MM.1S (cell line): ENCODE data around the gene SLC27A4.

Experiments used
- DNase-seq: peaks from one replicate; pipeline ENCODE4 v3.0.0-alpha.2; 2015
- H2AFZ ChIP-seq: fragments of 300-600 bp; sonication (generic); 2 replicates; pipeline ENCODE4 v1.6.0; 2016; ENCODE audit warnings: antibody characterized with exemption, low read length
- H3F3A ChIP-seq: fragments of 300-600 bp; sonication (generic); 2 replicates; pipeline ENCODE4 v1.6.1; 2016; ENCODE audit warnings: mild to moderate bottlenecking, antibody characterized with exemption, low read length, moderate library complexity, mixed read lengths; ENCODE audit not compliant: insufficient read depth
- H3K27ac ChIP-seq: fragments of 300-600 bp; sonication (generic); 2 replicates; pipeline ENCODE4 v1.5.1; 2016; ENCODE audit warnings: mild to moderate bottlenecking, low read length
- H3K27me3 ChIP-seq: fragments of 300-600 bp; sonication (generic); replicated peaks from 2 replicates; pipeline ENCODE4 v1.6.0; 2016; ENCODE audit warnings: low read length; ENCODE audit not compliant: insufficient read depth
- H3K36me3 ChIP-seq: fragments of 300-600 bp; sonication (generic); replicated peaks from 2 replicates; pipeline ENCODE4 v1.6.1; 2016; ENCODE audit warnings: mild to moderate bottlenecking, low read length, mixed read lengths; ENCODE audit not compliant: insufficient read depth
- H3K4me1 ChIP-seq: fragments of 300-600 bp; sonication (generic); 2 replicates; pipeline ENCODE4 v1.6.1; 2016; ENCODE audit warnings: low read length, mixed read lengths
- H3K4me2 ChIP-seq: fragments of 300-600 bp; sonication (generic); 2 replicates; pipeline ENCODE4 v1.6.0; 2016; ENCODE audit warnings: low read depth, low read length
- H3K4me3 ChIP-seq: fragments of 300-600 bp; sonication (generic); 2 replicates; pipeline ENCODE4 v1.5.1; 2016; ENCODE audit warnings: low read length, mixed read lengths
- H3K79me2 ChIP-seq: fragments of 300-600 bp; sonication (generic); 2 replicates; pipeline ENCODE4 v1.6.1; 2016; ENCODE audit warnings: mixed run types, low read length, mixed read lengths
- H3K9ac ChIP-seq: fragments of 300-600 bp; sonication (generic); 2 replicates; pipeline ENCODE4 v1.6.1; 2016; ENCODE audit warnings: low read length, mixed read lengths
- H3K9me2 ChIP-seq: fragments of 300-600 bp; sonication (generic); replicated peaks from 2 replicates; pipeline ENCODE4 v1.6.1; 2016; ENCODE audit warnings: mild to moderate bottlenecking, low read length, mixed read lengths; ENCODE audit not compliant: insufficient read depth
- H3K9me3 ChIP-seq: fragments of 300-600 bp; sonication (generic); replicated peaks from 2 replicates; pipeline ENCODE4 v1.6.1; 2016; ENCODE audit warnings: mild to moderate bottlenecking, low read length, mixed read lengths; ENCODE audit not compliant: insufficient read depth
- H4K20me1 ChIP-seq: fragments of 300-600 bp; sonication (generic); 2 replicates; pipeline ENCODE4 v1.6.1; 2016; ENCODE audit warnings: mild to moderate bottlenecking, low read length, moderate library complexity, mixed read lengths; ENCODE audit not compliant: insufficient read depth
- EZH2 ChIP-seq: fragments of 300-600 bp; sonication (generic); optimal IDR thresholded peaks from 2 replicates; pipeline ENCODE3; 2017; ENCODE audit warnings: low read depth, mild to moderate bottlenecking, antibody characterized with exemption, low read length, mixed read lengths
- EZH2phosphoT487 ChIP-seq: fragments of 300-600 bp; sonication (generic); IDR thresholded peaks from 2 replicates; pipeline ENCODE4 v1.6.1; 2018; ENCODE audit warnings: antibody characterized with exemption, low read length
- TF ChIP-seq, protein P1 (sequence below): fragments of 300-600 bp; sonication (generic); IDR thresholded peaks from 2 replicates; pipeline ENCODE4 v1.5.1; 2016; ENCODE audit warnings: antibody characterized with exemption, low read length, mixed read lengths

SLC27A4 gene

GRCh38 chr9:128298535-128299482 lies 41.5 kb upstream of the SLC27A4 start:
- Histone ChIP-seq H3F3A (no peaks in the 10 kb centered on the region), H3K4me3 (no peak overlapping the region), H3K27me3 (no peaks in the 10 kb centered on the region), H3K9ac (no peak overlapping the region), H3K4me1 (0 out of 2 replicates have a peak, but pooled peaks cover 6% of the 10 kb centered on the region), H3K9me2 (no peaks in the 10 kb centered on the region), H3K27ac (no peak overlapping the region), H3K9me3 (no peaks in the 10 kb centered on the region), H3K36me3 (no peaks in the 10 kb centered on the region), H3K4me2 (no peak overlapping the region), H4K20me1 (no peaks in the 10 kb centered on the region), H2AFZ (no peak overlapping the region), H3K79me2 (no peaks in the 10 kb centered on the region)
- TF ChIP-seq EZH2 = no peak
- TF ChIP-seq, protein P1, sequence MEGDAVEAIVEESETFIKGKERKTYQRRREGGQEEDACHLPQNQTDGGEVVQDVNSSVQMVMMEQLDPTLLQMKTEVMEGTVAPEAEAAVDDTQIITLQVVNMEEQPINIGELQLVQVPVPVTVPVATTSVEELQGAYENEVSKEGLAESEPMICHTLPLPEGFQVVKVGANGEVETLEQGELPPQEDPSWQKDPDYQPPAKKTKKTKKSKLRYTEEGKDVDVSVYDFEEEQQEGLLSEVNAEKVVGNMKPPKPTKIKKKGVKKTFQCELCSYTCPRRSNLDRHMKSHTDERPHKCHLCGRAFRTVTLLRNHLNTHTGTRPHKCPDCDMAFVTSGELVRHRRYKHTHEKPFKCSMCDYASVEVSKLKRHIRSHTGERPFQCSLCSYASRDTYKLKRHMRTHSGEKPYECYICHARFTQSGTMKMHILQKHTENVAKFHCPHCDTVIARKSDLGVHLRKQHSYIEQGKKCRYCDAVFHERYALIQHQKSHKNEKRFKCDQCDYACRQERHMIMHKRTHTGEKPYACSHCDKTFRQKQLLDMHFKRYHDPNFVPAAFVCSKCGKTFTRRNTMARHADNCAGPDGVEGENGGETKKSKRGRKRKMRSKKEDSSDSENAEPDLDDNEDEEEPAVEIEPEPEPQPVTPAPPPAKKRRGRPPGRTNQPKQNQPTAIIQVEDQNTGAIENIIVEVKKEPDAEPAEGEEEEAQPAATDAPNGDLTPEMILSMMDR = no peak
- no peak for TF ChIP-seq EZH2phosphoT487
- DNase-seq = no peak

- Histone ChIP-seq H3K9me2 (no peaks in the 10 kb centered on the region), H3K4me2 (no peak overlapping the region), H3K79me2 (no peaks in the 10 kb centered on the region), H4K20me1 (no peaks in the 10 kb centered on the region), H3K36me3 (no peaks in the 10 kb centered on the region), H3F3A (no peaks in the 10 kb centered on the region), H3K9ac (no peak overlapping the region), H3K27ac (no peak overlapping the region), H3K4me1 (no peaks in the 10 kb centered on the region), H3K4me3 (no peak overlapping the region), H2AFZ (no peak overlapping the region), H3K27me3 (no peaks in the 10 kb centered on the region), H3K9me3 (no peaks in the 10 kb centered on the region)
- no peak for DNase-seq
- TF ChIP-seq EZH2phosphoT487 (no peak), EZH2 (no peak)
- TF ChIP-seq, protein P1 = no peak
Measured at GRCh38 chr9:128304136-128304970, 36.0 kb upstream of the SLC27A4 start.

DNA sequence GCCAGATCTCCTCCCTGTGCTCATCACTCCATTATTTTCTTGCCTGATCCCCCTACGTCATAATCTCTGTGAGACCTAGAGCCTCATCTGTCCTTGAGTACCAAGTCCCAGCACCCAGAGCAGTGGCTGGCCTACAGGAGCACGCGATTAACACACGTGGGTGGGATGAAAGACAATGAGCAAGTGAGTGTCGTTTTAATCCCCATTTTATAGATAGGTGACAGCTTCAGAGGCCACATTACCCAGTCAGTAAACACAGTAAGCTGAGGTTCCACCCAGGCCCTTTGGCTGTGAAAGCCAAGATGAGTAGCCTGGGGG lies 35.4 kb upstream of the SLC27A4 start:
- Histone ChIP-seq H3K27ac (no peak overlapping the region), H3K79me2 (no peaks in the 10 kb centered on the region), H4K20me1 (no peaks in the 10 kb centered on the region), H3K36me3 (0 out of 2 replicates have a peak, but pooled peaks cover 2% of the 10 kb centered on the region), H2AFZ (no peak overlapping the region), H3K4me3 (no peak overlapping the region), H3K4me1 (no peaks in the 10 kb centered on the region), H3K4me2 (no peak overlapping the region), H3K9ac (no peak overlapping the region), H3K27me3 (no peaks in the 10 kb centered on the region), H3K9me2 (no peaks in the 10 kb centered on the region), H3K9me3 (no peaks in the 10 kb centered on the region), H3F3A (no peaks in the 10 kb centered on the region)
- TF ChIP-seq, protein P1 = no peak
- no peak for TF ChIP-seq EZH2
- TF ChIP-seq EZH2phosphoT487 = no peak
- no peak for DNase-seq
